ENCODE measurements around the gene ARL9. TPM values are rescaled to one million over a fixed set of nuclear protein-coding genes. Genes with fewer than 3 reads are reported as not detected.

Gene ARL9
- total and polyA plus RNA-seq, 9 of the 15 experiments (the other 6 are each of a cell fraction or from before 2014, with no cell fraction given), result 0.10 to 0.15 (median 0.11) TPM; not detected in 6

GRCh38 chr4:56530269-56531148, 24.9 kb downstream of the ARL9 start (continued):
- TF ChIP-seq STAT6 (CRISPR knock-in tag; IDR thresholded peaks at IDR 0.05) (no peak), PRDM10 (IDR thresholded peaks at IDR 0.05; ENCODE audit: partially characterized antibody) (no peak), ZBTB1 (CRISPR knock-in tag; IDR thresholded peaks at IDR 0.05; ENCODE audit: borderline replicate concordance, low read depth) (no peak), RBM15 (IDR thresholded peaks at IDR 0.05; ENCODE audit: insufficient read depth, low read length) (no peak), ZNF551 (CRISPR knock-in tag; IDR thresholded peaks at IDR 0.05) (no peak), ZNF274 (IDR thresholded peaks at IDR 0.05; ENCODE audit: borderline replicate concordance, low read depth, low read length) (no peak), ZBTB11 (CRISPR knock-in tag; IDR thresholded peaks at IDR 0.05) (no peak), CREB3 (tag; conservative IDR thresholded peaks at IDR 0.05; ENCODE audit: low read depth) (no peak)

Measured in K562 (cell line).